Transverse colon (tissue), 4 donors: ENCODE results near the gene PROM1. TPM values are rescaled to one million over a fixed set of nuclear protein-coding genes. Genes with fewer than 3 reads are reported as not detected.
A peak's percentile ranks its signal among the peaks of the same experiment; 100 is the strongest.

Experiments used
- DNase-seq: peaks from one replicate; pipeline ENCODE4 v3.0.0-alpha.2; 2019
- H3K27ac ChIP-seq, 4 donors: fragments of 200-600 bp; sonication (generic); 2 replicates each; pipeline ENCODE4 v1.5.1; 2016 to 2018; ENCODE audit warnings: inconsistent platforms in 4 of 4
- H3K27me3 ChIP-seq: fragments of 200-600 bp; sonication (generic); 2 replicates; pipeline ENCODE4 v1.5.1; 2017; ENCODE audit warnings: inconsistent platforms
- H3K36me3 ChIP-seq, 4 donors: fragments of 200-600 bp; sonication (generic); 2 replicates each; pipeline ENCODE4 v1.5.1; 2017 to 2019; ENCODE audit warnings: inconsistent platforms in 4 of 4
- H3K4me1 ChIP-seq, 4 donors: fragments of 200-600 bp; sonication (generic); 2 replicates each; pipeline ENCODE4 v1.5.1; 2017 to 2020; ENCODE audit warnings: inconsistent platforms in 4 of 4
- H3K4me3 ChIP-seq, 4 donors: fragments of 200-600 bp; sonication (generic); 1 replicate in 1 of 4; 2 replicates in 3 of 4; pipeline versions ENCODE4 v1.5.1 to v1.6.1; 2017 to 2019; ENCODE audit warnings: inconsistent platforms in 4 of 4
- H3K9me3 ChIP-seq, 2 donors: fragments of 200-600 bp; sonication (generic); 2 replicates each; pipeline ENCODE4 v1.5.1; 2017 to 2019; ENCODE audit warnings: inconsistent platforms in 2 of 2
- EP300 ChIP-seq: sonication (generic); formaldehyde crosslinking; IDR thresholded peaks from one replicate; pipeline ENCODE4 v1.6.1; 2017; ENCODE audit warnings: antibody characterized with exemption, low read depth
- POLR2A ChIP-seq: fragments of 450-650 bp; IDR thresholded peaks from one replicate; pipeline ENCODE4 v1.6.1; 2016; ENCODE audit warnings: antibody characterized with exemption, mild to moderate bottlenecking, moderate library complexity
- POLR2AphosphoS5 ChIP-seq, 3 donors: sonication (generic); formaldehyde crosslinking; IDR thresholded peaks; one replicate each; pipeline ENCODE4 v1.6.1; 2016; ENCODE audit warnings: antibody characterized with exemption in 3 of 3
- WGBS, 2 donors: methylation state at CpG; one replicate each; pipeline ENCODE4 v1.1.5; 2018; ENCODE audit warnings: low coverage in 1 of 2; 5-methylcytosine and 5-hydroxymethylcytosine counted together
- in situ Hi-C, 4 donors: fragments of 200-750 bp; cut with MboI; loops; one replicate each; pipeline versions ENCODE4 v1.15.0 to v1.15.1; 2017; ENCODE audit warnings: low sequenced_read_pairs in 3 of 4, low pct_ligation_motif_present in 1 of 4, low pct_unique_long_range_greater_than_20kb in 1 of 4
- intact Hi-C: fragments of 100-400 bp; cut with DNase I; formaldehyde crosslinking; loops from one replicate; pipeline ENCODE4 v1.15.1; 2023; ENCODE audit warnings: low total_unique reads
- total RNA-seq, 4 donors: library from RNA; depleted of rRNA; stranded (reverse); fragments of >200 nt; gene quantifications; one replicate each; pipeline ENCODE4 v1.1.0, GENCODE V29; 2016
- TF ChIP-seq, protein P1 (sequence below), 5 experiments: fragments of 200-600 bp in 3 of 5; fragments of 450-650 bp in 2 of 5; sonication (generic) in 3 of 5; IDR thresholded peaks; 1 replicate in 2 of 5; 2 replicates in 3 of 5; pipeline ENCODE4 v1.5.1; 2016 to 2017; ENCODE audit warnings: antibody characterized with exemption in 5 of 5, inconsistent platforms in 3 of 5, mild to moderate bottlenecking in 2 of 5, moderate library complexity in 1 of 5

PROM1 gene
- total RNA-seq, 4 donors from 2014 or later, result 35.2 to 236 (median 170) TPM

- Histone ChIP-seq H3K4me1 (peaks cover 0 to 4% (median 0%) of the 10 kb centered on the region in 4 donors), H3K36me3 (no peaks in the 10 kb centered on the region), H3K27me3 (peaks cover under 1% of the 10 kb centered on the region), H3K9me3 (no peaks in the 10 kb centered on the region), H3K4me3 (no peak overlapping the region), H3K27ac (no peak overlapping the region)
- TF ChIP-seq, protein P1, sequence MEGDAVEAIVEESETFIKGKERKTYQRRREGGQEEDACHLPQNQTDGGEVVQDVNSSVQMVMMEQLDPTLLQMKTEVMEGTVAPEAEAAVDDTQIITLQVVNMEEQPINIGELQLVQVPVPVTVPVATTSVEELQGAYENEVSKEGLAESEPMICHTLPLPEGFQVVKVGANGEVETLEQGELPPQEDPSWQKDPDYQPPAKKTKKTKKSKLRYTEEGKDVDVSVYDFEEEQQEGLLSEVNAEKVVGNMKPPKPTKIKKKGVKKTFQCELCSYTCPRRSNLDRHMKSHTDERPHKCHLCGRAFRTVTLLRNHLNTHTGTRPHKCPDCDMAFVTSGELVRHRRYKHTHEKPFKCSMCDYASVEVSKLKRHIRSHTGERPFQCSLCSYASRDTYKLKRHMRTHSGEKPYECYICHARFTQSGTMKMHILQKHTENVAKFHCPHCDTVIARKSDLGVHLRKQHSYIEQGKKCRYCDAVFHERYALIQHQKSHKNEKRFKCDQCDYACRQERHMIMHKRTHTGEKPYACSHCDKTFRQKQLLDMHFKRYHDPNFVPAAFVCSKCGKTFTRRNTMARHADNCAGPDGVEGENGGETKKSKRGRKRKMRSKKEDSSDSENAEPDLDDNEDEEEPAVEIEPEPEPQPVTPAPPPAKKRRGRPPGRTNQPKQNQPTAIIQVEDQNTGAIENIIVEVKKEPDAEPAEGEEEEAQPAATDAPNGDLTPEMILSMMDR (IDR thresholded peaks at IDR 0.05), result no peak
- TF ChIP-seq POLR2A (no peak), EP300 (no peak), POLR2AphosphoS5 (IDR thresholded peaks at IDR 0.05) (no peak)
- DNase-seq, result no peak
- intact Hi-C loops, result no loop called here
- WGBS, 2 donors, result 67 to 73% methylated on average over 3 of the region's 3 CpGs
- in situ Hi-C loops, result no loop called here
Observed at GRCh38 chr4:16075061-16075460, 8.8 kb downstream of the PROM1 start.

DNA sequence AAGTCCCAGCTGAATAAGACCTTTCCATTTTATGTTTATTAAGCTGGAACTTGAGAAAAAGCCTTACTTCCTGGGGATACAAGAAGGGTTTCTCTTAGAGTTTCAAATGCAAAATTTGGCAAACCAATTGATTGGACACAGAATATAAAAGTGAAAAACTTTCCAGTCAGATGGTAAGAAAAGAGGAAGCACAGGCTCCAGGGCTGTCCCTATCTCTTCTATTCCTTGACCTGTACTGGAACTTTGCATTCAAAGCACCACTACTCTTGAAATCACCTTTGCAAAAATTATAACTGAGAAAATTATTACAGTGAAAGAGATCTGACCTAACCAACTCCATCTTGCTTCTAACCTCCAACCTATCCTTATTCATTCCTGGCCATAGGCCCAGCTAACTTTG, 11.7 kb downstream of the PROM1 start:
- Histone ChIP-seq H3K4me1 (peaks cover 0 to 5% (median 0%) of the 10 kb centered on the region in 4 donors), H3K27me3 (no peaks in the 10 kb centered on the region), H3K36me3 (no peaks in the 10 kb centered on the region), H3K27ac (no peak overlapping the region), H3K4me3 (no peak overlapping the region), H3K9me3 (no peaks in the 10 kb centered on the region)
- intact Hi-C loops, result no loop called here
- in situ Hi-C loops, result no loop called here
- TF ChIP-seq POLR2A (no peak), POLR2AphosphoS5 (IDR thresholded peaks at IDR 0.05) (no peak), EP300 (no peak)
- TF ChIP-seq, protein P1 (IDR thresholded peaks at IDR 0.05), result no peak
- no peak for DNase-seq

DNA sequence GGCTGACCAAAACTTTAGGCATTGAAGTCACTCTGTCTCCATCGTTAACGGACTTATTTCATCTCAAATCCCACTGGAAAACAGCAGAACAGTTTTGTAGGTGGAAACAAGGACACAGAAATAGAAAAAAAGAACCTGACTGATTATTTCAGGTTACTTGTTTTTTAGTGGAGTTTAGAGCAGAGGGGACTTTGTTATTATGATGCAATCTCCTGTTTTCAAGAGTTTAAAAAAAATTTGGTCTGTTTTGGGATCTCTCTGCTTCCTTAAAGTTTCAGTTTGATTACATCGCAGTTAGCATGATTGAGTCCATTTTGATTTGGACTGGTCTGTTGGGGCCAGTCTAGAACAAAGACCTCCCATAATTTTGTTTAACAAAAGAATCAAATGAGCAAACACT, 13.6 kb downstream of the PROM1 start:
- WGBS, 2 donors, result 84 to 93% methylated on average over 3 of the region's 3 CpGs
- no peaks in the 10 kb centered on the region for H3K9me3 ChIP-seq
- no peak overlapping the region for H3K27ac ChIP-seq
- no peak for DNase-seq
- no peak overlapping the region for H3K4me3 ChIP-seq
- no peaks in the 10 kb centered on the region for H3K27me3 ChIP-seq
- TF ChIP-seq POLR2A, result no peak
- no peak for TF ChIP-seq POLR2AphosphoS5 (IDR thresholded peaks at IDR 0.05)
- TF ChIP-seq, protein P1 (IDR thresholded peaks at IDR 0.05), result no peak
- TF ChIP-seq EP300, result no peak
- H3K36me3 ChIP-seq, result no peaks in the 10 kb centered on the region
- in situ Hi-C loops, result no loop called here
- H3K4me1 ChIP-seq, result peaks cover 0 to 8% (median 0%) of the 10 kb centered on the region in 4 donors
- intact Hi-C loops, result no loop called here

GRCh38 chr4:16067515-16067914, 16.3 kb downstream of the PROM1 start:
- H3K4me1 ChIP-seq, result peaks cover 0 to 8% (median 0%) of the 10 kb centered on the region in 4 donors
- in situ Hi-C loops (no loop called here), intact Hi-C loops (no loop called here)
- WGBS, 2 donors, result 40 to 54% methylated on average over 2 to 12 of the region's 12 CpGs
- no peak for TF ChIP-seq POLR2A
- TF ChIP-seq, protein P1 (IDR thresholded peaks at IDR 0.05), result no peak
- TF ChIP-seq EP300, result no peak
- DNase-seq, result peak; percentile 50
- no peak overlapping the region for H3K4me3 ChIP-seq
- peak overlapping the region in 2 of 4 donors; percentile 11 to 38 for H3K27ac ChIP-seq
- H3K27me3 ChIP-seq, result no peaks in the 10 kb centered on the region
- H3K9me3 ChIP-seq, result no peaks in the 10 kb centered on the region
- H3K36me3 ChIP-seq, result no peaks in the 10 kb centered on the region
